H1 (cell line): ENCODE data around the gene COPS7A. TPM values are rescaled to one million over a fixed set of nuclear protein-coding genes. Genes with fewer than 3 reads are reported as not detected.
A peak's percentile ranks its signal among the peaks of the same experiment; 100 is the strongest.

ENCODE experiments used
- RAD21 ChIP-seq, 2 experiments: IDR thresholded peaks in 1 of 2; conservative IDR thresholded peaks in 1 of 2; 2 replicates each; pipeline ENCODE4 v1.6.1; 2011; ENCODE audit warnings: low read depth in 2 of 2, low read length in 2 of 2, improper control_type of control experiment in 1 of 2, inconsistent platforms in 1 of 2, mild to moderate bottlenecking in 1 of 2, moderate library complexity in 1 of 2
- RFX5 ChIP-seq: IDR thresholded peaks from 2 replicates; pipeline ENCODE4 v1.6.1; 2011; ENCODE audit warnings: low read depth, low read length, improper control_type of control experiment, borderline replicate concordance
- ZNF274 ChIP-seq: IDR thresholded peaks from 2 replicates; pipeline ENCODE4 v1.7.0; 2012; ENCODE audit warnings: low read length, borderline replicate concordance; ENCODE audit errors: extremely low read depth
- polyA plus RNA-seq, 7 experiments: library from polyadenylated mRNA; depleted of rRNA in 3 of 7; stranded (reverse) in 5 of 7; unstranded in 2 of 7; fragments of >200 nt in 5 of 7; fragments of 200-250 nt in 2 of 7; gene quantifications; 1 replicate in 5 of 7; 2 replicates in 1 of 7; 4 replicates in 1 of 7; pipeline versions ENCODE4 v1.2.1 to v1.2.3, GENCODE V29; 2011 to 2013; ENCODE audit warnings: missing spikeins in 2 of 7, mixed read lengths in 2 of 7
- total RNA-seq: library from RNA; stranded (reverse); fragmentation: NEBNext Ultra II Directional; extraction: Animal tissue kit (Norgen Biotek cat#: 25700); gene quantifications from 2 replicates; pipeline ENCODE4 v1.2.1, GENCODE V29; 2021
- TF ChIP-seq, protein P1 (sequence below): fragments of 300-600 bp; sonication (generic); IDR thresholded peaks from 2 replicates; pipeline ENCODE4 v1.7.1; 2012; ENCODE audit warnings: low read length, moderate library complexity, mild to moderate bottlenecking, inconsistent platforms; ENCODE audit not compliant: insufficient replicate concordance
- TF ChIP-seq, protein P2 (sequence below), 3 experiments: IDR thresholded peaks; 1 replicate in 2 of 3; 2 replicates in 1 of 3; pipeline versions ENCODE4 v1.5.1 to v1.6.1; 2011; ENCODE audit warnings: low read length in 3 of 3, mild to moderate bottlenecking in 3 of 3, inconsistent platforms in 2 of 3, low read depth in 1 of 3, moderate library complexity in 1 of 3; ENCODE audit not compliant: insufficient read depth in 1 of 3; ENCODE audit errors: control extremely low read depth in 1 of 3

The COPS7A gene
- total and polyA plus RNA-seq, 2 of the 8 experiments (the other 6 are each of a cell fraction or from before 2014, with no cell fraction given), result 44.5 to 95.9 TPM

DNA sequence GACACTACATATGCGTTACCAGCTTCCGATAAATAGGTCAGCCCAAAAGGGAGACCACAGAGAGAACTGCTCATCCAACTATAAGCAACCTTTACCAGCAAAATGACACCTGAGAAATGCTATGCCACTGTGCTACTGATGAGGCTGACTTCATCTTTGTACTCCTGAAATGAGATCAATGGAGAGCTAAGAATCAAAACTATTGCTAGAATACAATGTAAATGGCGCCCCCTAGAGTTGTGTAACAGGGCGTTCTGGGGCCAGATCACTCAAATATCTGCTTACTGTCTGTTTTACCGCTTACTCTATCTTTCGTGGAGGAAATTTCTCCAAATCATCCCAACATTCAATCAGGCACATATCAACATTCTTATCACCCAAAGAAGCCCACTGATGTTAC is 39.2 kb upstream of the COPS7A start (continued):
- TF ChIP-seq, protein P1, sequence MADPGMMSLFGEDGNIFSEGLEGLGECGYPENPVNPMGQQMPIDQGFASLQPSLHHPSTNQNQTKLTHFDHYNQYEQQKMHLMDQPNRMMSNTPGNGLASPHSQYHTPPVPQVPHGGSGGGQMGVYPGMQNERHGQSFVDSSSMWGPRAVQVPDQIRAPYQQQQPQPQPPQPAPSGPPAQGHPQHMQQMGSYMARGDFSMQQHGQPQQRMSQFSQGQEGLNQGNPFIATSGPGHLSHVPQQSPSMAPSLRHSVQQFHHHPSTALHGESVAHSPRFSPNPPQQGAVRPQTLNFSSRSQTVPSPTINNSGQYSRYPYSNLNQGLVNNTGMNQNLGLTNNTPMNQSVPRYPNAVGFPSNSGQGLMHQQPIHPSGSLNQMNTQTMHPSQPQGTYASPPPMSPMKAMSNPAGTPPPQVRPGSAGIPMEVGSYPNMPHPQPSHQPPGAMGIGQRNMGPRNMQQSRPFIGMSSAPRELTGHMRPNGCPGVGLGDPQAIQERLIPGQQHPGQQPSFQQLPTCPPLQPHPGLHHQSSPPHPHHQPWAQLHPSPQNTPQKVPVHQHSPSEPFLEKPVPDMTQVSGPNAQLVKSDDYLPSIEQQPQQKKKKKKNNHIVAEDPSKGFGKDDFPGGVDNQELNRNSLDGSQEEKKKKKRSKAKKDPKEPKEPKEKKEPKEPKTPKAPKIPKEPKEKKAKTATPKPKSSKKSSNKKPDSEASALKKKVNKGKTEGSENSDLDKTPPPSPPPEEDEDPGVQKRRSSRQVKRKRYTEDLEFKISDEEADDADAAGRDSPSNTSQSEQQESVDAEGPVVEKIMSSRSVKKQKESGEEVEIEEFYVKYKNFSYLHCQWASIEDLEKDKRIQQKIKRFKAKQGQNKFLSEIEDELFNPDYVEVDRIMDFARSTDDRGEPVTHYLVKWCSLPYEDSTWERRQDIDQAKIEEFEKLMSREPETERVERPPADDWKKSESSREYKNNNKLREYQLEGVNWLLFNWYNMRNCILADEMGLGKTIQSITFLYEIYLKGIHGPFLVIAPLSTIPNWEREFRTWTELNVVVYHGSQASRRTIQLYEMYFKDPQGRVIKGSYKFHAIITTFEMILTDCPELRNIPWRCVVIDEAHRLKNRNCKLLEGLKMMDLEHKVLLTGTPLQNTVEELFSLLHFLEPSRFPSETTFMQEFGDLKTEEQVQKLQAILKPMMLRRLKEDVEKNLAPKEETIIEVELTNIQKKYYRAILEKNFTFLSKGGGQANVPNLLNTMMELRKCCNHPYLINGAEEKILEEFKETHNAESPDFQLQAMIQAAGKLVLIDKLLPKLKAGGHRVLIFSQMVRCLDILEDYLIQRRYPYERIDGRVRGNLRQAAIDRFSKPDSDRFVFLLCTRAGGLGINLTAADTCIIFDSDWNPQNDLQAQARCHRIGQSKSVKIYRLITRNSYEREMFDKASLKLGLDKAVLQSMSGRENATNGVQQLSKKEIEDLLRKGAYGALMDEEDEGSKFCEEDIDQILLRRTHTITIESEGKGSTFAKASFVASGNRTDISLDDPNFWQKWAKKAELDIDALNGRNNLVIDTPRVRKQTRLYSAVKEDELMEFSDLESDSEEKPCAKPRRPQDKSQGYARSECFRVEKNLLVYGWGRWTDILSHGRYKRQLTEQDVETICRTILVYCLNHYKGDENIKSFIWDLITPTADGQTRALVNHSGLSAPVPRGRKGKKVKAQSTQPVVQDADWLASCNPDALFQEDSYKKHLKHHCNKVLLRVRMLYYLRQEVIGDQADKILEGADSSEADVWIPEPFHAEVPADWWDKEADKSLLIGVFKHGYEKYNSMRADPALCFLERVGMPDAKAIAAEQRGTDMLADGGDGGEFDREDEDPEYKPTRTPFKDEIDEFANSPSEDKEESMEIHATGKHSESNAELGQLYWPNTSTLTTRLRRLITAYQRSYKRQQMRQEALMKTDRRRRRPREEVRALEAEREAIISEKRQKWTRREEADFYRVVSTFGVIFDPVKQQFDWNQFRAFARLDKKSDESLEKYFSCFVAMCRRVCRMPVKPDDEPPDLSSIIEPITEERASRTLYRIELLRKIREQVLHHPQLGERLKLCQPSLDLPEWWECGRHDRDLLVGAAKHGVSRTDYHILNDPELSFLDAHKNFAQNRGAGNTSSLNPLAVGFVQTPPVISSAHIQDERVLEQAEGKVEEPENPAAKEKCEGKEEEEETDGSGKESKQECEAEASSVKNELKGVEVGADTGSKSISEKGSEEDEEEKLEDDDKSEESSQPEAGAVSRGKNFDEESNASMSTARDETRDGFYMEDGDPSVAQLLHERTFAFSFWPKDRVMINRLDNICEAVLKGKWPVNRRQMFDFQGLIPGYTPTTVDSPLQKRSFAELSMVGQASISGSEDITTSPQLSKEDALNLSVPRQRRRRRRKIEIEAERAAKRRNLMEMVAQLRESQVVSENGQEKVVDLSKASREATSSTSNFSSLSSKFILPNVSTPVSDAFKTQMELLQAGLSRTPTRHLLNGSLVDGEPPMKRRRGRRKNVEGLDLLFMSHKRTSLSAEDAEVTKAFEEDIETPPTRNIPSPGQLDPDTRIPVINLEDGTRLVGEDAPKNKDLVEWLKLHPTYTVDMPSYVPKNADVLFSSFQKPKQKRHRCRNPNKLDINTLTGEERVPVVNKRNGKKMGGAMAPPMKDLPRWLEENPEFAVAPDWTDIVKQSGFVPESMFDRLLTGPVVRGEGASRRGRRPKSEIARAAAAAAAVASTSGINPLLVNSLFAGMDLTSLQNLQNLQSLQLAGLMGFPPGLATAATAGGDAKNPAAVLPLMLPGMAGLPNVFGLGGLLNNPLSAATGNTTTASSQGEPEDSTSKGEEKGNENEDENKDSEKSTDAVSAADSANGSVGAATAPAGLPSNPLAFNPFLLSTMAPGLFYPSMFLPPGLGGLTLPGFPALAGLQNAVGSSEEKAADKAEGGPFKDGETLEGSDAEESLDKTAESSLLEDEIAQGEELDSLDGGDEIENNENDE, result no peak
- no peak for TF ChIP-seq RFX5
- TF ChIP-seq RAD21 (IDR thresholded peaks at IDR 0.05 in 1 of 2, conservative IDR thresholded peaks at IDR 0.05 in 1 of 2; ENCODE audit: low read depth in 2 of 2, low read length in 2 of 2), result peak; percentile 38 to 63
- TF ChIP-seq, protein P2, sequence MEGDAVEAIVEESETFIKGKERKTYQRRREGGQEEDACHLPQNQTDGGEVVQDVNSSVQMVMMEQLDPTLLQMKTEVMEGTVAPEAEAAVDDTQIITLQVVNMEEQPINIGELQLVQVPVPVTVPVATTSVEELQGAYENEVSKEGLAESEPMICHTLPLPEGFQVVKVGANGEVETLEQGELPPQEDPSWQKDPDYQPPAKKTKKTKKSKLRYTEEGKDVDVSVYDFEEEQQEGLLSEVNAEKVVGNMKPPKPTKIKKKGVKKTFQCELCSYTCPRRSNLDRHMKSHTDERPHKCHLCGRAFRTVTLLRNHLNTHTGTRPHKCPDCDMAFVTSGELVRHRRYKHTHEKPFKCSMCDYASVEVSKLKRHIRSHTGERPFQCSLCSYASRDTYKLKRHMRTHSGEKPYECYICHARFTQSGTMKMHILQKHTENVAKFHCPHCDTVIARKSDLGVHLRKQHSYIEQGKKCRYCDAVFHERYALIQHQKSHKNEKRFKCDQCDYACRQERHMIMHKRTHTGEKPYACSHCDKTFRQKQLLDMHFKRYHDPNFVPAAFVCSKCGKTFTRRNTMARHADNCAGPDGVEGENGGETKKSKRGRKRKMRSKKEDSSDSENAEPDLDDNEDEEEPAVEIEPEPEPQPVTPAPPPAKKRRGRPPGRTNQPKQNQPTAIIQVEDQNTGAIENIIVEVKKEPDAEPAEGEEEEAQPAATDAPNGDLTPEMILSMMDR (IDR thresholded peaks at IDR 0.05; ENCODE audit: control extremely low read depth in 1 of 3, insufficient read depth in 1 of 3, low read depth in 1 of 3, low read length in 3 of 3), result peak in 2 of 3 experiments; percentile 61 to 74; a peak in 3 of 4 replicates
- TF ChIP-seq ZNF274, result no peak
